PC-3 (cell line): ENCODE measurements around the gene GLRA3.

Experiments used
- EZH2 ChIP-seq: fragments of 300-600 bp; sonication (generic); IDR thresholded peaks from one replicate; pipeline ENCODE4 v1.6.1; 2017; ENCODE audit warnings: antibody characterized with exemption, mild to moderate bottlenecking, low read length; ENCODE audit not compliant: unreplicated experiment
- TF ChIP-seq, protein P1 (sequence below): fragments of 300-600 bp; sonication (generic); conservative IDR thresholded peaks from 2 replicates; pipeline ENCODE4 v1.5.1; 2017; ENCODE audit warnings: antibody characterized with exemption, low read depth, mild to moderate bottlenecking, low read length

DNA sequence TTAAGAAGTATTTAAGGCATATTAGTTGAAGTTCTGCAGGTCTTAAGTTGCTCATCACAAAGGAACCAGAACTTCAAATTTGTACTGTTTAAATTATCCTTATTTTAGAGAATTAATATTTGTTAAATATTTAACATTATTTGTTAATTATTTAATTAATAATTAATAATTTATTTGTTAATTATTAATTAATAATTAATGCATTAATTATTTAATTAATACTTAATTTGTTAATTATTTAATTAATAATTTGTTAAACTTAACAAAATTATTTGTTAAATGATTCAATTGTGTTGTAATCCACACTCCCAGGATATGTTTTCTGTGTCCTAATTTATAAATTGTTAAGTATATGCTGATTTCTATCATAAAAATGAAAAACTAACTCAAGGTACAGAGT is 129.4 kb downstream of the GLRA3 start:
- TF ChIP-seq, protein P1, sequence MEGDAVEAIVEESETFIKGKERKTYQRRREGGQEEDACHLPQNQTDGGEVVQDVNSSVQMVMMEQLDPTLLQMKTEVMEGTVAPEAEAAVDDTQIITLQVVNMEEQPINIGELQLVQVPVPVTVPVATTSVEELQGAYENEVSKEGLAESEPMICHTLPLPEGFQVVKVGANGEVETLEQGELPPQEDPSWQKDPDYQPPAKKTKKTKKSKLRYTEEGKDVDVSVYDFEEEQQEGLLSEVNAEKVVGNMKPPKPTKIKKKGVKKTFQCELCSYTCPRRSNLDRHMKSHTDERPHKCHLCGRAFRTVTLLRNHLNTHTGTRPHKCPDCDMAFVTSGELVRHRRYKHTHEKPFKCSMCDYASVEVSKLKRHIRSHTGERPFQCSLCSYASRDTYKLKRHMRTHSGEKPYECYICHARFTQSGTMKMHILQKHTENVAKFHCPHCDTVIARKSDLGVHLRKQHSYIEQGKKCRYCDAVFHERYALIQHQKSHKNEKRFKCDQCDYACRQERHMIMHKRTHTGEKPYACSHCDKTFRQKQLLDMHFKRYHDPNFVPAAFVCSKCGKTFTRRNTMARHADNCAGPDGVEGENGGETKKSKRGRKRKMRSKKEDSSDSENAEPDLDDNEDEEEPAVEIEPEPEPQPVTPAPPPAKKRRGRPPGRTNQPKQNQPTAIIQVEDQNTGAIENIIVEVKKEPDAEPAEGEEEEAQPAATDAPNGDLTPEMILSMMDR = no peak
- TF ChIP-seq EZH2 = no peak
